IgD-negative memory B cell (primary cell): Measurements from ENCODE around the gene PPARD. TPM values are rescaled to one million over a fixed set of nuclear protein-coding genes. Genes with fewer than 3 reads are reported as not detected.

ENCODE experiments used
- H3K27ac Mint-ChIP-seq, 3 donors: one replicate each; pipeline ENCODE4 v1.8.0; 2020 to 2022; ENCODE audit warnings: mild to moderate bottlenecking in 3 of 3, mixed read lengths in 3 of 3, moderate library complexity in 1 of 3
- H3K27me3 Mint-ChIP-seq: one replicate; pipeline ENCODE4 v1.8.0; 2021; ENCODE audit warnings: mixed read lengths
- H3K36me3 Mint-ChIP-seq: one replicate; pipeline ENCODE4 v1.8.0; 2020; ENCODE audit warnings: mild to moderate bottlenecking, mixed read lengths
- H3K4me1 Mint-ChIP-seq, 3 donors: one replicate each; pipeline ENCODE4 v1.8.0; 2020 to 2022; ENCODE audit warnings: mixed read lengths in 3 of 3, mild to moderate bottlenecking in 1 of 3
- H3K4me3 Mint-ChIP-seq, 4 donors: one replicate each; pipeline ENCODE4 v1.8.0; 2020 to 2022; ENCODE audit warnings: mild to moderate bottlenecking in 4 of 4, mixed read lengths in 4 of 4, moderate library complexity in 3 of 4
- H3K9me3 Mint-ChIP-seq, 3 donors: one replicate each; pipeline ENCODE4 v1.8.0; 2020 to 2021; ENCODE audit warnings: mixed read lengths in 3 of 3, mild to moderate bottlenecking in 1 of 3
- polyA plus RNA-seq: library from polyadenylated mRNA; unstranded; fragments of 300-500 nt; fragmentation: Illumina TruSeq; gene quantifications from one replicate; pipeline ENCODE4 v1.2.3, GENCODE V29; 2021

PPARD gene
- polyA plus RNA-seq, 1 donor from 2014 or later = 8.4 TPM

DNA sequence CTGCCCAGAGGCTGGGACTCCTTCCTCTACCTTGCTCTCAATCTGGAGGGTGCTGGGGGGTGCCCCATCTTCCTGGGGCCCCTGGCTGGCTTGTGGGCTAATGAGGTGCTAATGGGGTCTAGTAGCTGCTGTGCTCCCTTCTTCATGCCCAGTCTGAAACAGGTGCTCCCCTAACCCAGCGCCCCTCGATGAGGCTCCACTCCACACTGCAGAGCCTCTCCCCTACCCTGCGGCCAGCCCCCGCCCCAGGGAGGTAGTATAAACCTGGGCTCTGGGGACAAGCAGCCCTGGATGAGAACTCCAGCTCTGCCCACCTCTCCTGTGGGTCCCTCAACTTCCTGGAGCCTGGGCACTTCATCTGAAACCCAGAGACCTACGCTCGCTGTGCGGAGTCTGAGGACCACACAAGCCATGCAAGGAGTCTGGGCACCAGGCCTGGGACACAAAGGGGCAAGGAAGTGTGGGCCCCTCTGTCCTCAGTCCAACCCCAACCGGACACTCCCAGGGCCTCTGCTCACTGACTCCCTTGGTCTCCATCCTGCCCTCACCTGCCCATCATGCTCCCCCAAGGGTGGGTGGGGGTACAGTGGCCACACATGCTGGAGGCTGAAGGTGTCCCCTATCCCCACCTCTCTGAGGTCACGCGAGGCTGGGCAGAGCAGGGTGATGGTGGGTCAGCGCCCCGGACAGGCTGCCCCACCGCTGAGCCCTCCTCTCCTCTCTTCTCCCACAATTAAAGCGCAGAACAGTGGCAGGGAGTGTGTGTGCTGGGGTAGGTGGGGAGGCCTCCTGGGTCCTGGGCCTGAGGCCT lies 132.0 kb downstream of the PPARD start:
- Mint-ChIP-seq H3K4me3 (peak overlapping the region in 1 of 4 donors; percentile 70), H3K27ac (peak overlapping the region in 1 of 3 donors; percentile 72), H3K4me1 (peaks cover 14 to 23% (median 22%) of the 10 kb centered on the region in 3 donors)

DNA sequence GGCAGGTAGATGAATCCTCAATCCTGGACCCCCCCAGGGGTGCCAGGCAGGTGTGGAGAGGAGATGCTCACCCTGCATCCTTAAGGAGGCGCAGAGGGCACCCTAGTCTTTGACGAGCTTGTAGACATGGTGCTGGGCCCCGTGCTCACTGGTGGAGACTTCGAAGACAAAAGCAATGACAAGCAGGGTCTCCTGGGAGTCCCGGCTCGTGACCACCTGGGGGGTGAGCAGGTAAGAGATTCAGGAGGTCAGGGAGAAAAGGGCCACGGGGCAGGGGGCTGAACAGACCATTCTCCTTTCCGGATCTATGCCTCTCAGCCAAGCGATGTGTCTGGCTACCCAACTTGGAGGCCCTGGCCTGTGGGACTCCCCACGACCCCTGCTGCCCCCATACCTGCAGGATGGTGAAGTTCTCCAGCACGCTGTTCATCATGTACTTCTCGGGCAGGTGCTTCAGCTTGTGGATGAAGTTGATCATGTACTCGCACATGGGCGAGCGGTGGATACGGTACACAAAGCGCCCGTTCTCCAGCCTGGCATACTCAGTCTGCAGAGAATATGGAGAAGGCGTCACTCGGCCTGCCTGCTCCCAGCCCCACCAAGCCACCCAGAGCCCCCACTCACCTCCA lies 132.7 kb downstream of the PPARD start:
- Mint-ChIP-seq H3K36me3 (peaks cover 2% of the 10 kb centered on the region), H3K9me3 (no peaks in the 10 kb centered on the region), H3K27me3 (no peaks in the 10 kb centered on the region), H3K27ac (no peak overlapping the region), H3K4me1 (peaks cover 10 to 17% (median 16%) of the 10 kb centered on the region in 3 donors), H3K4me3 (no peak overlapping the region)

More for the DNA sequence above, 132.0 kb downstream of the PPARD start:
- Mint-ChIP-seq H3K9me3 (no peaks in the 10 kb centered on the region), H3K27me3 (no peaks in the 10 kb centered on the region), H3K36me3 (peaks cover 2% of the 10 kb centered on the region)

DNA sequence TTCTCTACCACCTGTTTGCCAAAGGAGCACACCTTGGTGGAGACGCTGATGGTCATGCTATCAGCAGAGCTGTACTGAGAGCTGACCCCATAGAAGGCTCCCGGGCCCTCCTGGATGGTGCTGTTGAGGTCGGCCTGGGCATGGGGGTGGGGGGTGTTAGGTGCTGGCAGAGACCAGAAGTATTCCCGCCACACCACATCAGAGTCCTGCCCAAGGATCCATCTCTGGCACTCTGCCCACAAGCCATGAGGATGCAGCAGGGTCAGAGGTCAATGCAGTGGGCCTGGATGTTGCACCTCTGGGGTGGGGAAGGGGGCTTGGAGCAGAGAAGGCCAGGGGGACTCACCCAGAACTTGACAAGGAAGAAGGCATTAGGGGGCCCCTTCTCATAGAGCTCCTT lies 133.2 kb downstream of the PPARD start:
- no peaks in the 10 kb centered on the region for H3K27me3 Mint-ChIP-seq
- H3K36me3 Mint-ChIP-seq = peaks cover 2% of the 10 kb centered on the region
- peaks cover 8 to 16% (median 11%) of the 10 kb centered on the region in 3 donors for H3K4me1 Mint-ChIP-seq
- peak overlapping the region in 1 of 3 donors; percentile 74 for H3K27ac Mint-ChIP-seq
- no peak overlapping the region for H3K4me3 Mint-ChIP-seq
- no peaks in the 10 kb centered on the region for H3K9me3 Mint-ChIP-seq

DNA sequence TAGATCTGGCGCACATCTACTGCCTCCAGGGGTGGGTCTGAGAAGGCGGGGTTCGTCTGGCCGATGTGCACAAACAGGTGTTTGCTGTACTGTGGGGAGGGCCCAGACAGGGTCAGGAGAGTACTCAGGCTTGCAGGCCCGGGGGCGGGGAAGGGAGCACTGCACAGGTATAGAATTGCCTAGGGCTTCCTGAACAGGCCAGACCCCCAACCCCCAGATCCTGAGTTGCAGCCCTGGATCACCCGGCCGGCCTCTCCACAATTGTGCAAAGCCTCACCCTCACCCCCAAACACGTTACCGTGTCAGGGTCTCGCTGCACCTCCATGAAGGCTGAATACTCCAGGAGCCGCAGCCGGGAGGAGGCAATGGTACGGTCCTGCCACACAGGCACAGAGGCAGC lies 133.6 kb downstream of the PPARD start:
- Mint-ChIP-seq H3K36me3 (no peaks in the 10 kb centered on the region), H3K27me3 (peaks cover under 1% of the 10 kb centered on the region), H3K9me3 (no peaks in the 10 kb centered on the region), H3K4me3 (no peak overlapping the region), H3K4me1 (peaks cover 5 to 13% (median 6%) of the 10 kb centered on the region in 3 donors), H3K27ac (peak overlapping the region in 2 of 3 donors; percentile 28 to 74)

DNA sequence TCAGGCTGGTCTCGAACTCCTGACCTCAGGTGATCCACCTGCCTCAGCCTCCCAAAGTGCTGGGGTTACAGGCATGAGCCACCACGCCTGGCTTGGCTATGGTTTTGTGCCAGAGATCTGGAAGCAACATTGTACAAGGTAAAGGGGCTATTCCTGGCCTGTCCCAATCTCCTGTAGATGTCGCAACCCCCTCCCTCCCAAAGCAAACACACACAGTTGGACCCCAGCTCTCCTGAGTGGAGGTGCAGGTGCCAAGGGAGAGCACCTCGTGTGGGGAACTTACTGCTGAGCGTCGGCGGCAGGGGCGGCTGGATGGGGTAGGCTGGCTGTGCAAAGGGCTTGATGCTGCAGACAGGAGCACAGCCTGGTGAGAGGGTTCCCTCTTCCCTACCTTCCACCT lies 134.7 kb downstream of the PPARD start:
- no peak overlapping the region for H3K4me3 Mint-ChIP-seq
- no peaks in the 10 kb centered on the region for H3K36me3 Mint-ChIP-seq
- H3K9me3 Mint-ChIP-seq = no peaks in the 10 kb centered on the region
- peak overlapping the region in 1 of 3 donors; percentile 23 for H3K27ac Mint-ChIP-seq
- peaks cover under 1 to 11% (median 3%) of the 10 kb centered on the region in 3 donors for H3K4me1 Mint-ChIP-seq
- peaks cover 2% of the 10 kb centered on the region for H3K27me3 Mint-ChIP-seq

Other genes with a start within 250 kb of the PPARD start
- not detected for gene TCP11, start 201.2 kb upstream of the PPARD start, polyA plus RNA-seq
- 0.09 TPM for gene SCUBE3, start 128.6 kb upstream of the PPARD start, polyA plus RNA-seq
- 41.5 TPM for gene ZNF76, start 82.8 kb upstream of the PPARD start, polyA plus RNA-seq
- 122 TPM for gene DEF6, start 44.7 kb upstream of the PPARD start, polyA plus RNA-seq
- gene FANCE, start 109.8 kb downstream of the PPARD start, polyA plus RNA-seq = 5.8 TPM
- 1,088 TPM for gene RPL10A, start 125.8 kb downstream of the PPARD start, polyA plus RNA-seq
- gene TEAD3, start 154.5 kb downstream of the PPARD start, polyA plus RNA-seq = not detected
- not detected for gene TULP1, start 170.3 kb downstream of the PPARD start, polyA plus RNA-seq